Measurements from ENCODE around the gene FYN.

FYN gene

DNA sequence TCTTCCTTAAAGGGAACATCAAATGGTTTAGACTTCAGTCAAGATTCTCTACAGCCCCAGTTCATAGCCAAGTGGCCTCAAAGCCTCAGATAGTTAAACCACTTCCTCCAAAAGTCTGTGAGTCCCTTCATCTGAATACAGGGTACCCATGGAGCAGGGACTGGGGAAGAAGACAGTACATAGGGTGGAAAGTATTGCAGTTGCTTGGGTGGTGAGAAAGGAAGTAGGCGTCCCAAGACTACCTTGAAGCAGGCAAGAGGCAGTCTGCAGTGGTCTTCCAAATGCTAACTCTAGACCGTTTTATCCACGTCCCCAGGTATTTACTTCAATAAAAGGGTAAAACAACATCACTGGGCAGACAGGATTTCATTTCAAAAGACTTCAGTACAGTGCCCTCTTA is 2.0 kb downstream of the FYN start:
- peak; percentile 56 for DNase-seq (ENCODE audit: low read depth)
- TF ChIP-seq, protein P1, sequence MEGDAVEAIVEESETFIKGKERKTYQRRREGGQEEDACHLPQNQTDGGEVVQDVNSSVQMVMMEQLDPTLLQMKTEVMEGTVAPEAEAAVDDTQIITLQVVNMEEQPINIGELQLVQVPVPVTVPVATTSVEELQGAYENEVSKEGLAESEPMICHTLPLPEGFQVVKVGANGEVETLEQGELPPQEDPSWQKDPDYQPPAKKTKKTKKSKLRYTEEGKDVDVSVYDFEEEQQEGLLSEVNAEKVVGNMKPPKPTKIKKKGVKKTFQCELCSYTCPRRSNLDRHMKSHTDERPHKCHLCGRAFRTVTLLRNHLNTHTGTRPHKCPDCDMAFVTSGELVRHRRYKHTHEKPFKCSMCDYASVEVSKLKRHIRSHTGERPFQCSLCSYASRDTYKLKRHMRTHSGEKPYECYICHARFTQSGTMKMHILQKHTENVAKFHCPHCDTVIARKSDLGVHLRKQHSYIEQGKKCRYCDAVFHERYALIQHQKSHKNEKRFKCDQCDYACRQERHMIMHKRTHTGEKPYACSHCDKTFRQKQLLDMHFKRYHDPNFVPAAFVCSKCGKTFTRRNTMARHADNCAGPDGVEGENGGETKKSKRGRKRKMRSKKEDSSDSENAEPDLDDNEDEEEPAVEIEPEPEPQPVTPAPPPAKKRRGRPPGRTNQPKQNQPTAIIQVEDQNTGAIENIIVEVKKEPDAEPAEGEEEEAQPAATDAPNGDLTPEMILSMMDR (IDR thresholded peaks at IDR 0.05; ENCODE audit: insufficient read depth, low read depth, low read length, missing control alignments), result no peak
- peak overlapping the region; percentile 76 for H3K4me3 ChIP-seq (ENCODE audit: low read depth, low read length)

GRCh38 chr6:111870742-111871064 is 2.5 kb downstream of the FYN start:
- no peak for DNase-seq (ENCODE audit: low read depth)
- H3K4me3 ChIP-seq (ENCODE audit: low read depth, low read length), result peak overlapping the region; percentile 76
- TF ChIP-seq, protein P1 (IDR thresholded peaks at IDR 0.05; ENCODE audit: insufficient read depth, low read depth, low read length, missing control alignments), result no peak

DNA sequence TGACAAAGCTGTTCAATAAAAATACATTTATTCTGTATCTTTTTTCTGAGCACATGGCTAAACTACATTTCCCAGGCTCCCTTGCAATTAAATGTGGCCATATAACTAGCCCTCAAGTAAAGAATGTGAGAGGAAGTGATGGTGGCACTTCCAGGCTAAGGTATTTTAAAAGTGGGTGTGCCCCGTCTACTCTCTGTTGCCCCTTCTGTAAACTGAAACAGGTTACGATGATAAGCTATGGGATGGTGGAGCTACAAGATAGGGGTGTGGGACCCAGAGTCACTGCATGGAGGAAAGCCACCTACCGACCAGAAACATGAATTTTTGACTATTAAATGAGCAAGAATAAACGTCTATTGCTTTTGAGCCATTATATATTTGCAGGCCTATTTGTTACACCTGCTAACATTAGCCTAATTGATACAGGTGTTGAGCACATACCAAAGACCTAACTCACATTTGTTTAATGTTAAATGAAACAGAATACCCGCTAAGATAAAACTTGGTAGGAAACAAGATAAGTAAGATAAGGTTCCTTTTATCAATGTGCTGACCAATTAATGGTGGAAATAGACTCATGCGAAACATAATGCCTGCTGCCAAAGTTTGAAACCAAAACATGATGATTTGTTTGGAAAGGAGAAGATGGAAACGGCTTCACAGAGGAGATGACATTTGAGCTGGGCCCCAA is 3.1 kb downstream of the FYN start:
- TF ChIP-seq, protein P1 (IDR thresholded peaks at IDR 0.05; ENCODE audit: insufficient read depth, low read depth, low read length, missing control alignments), result no peak
- DNase-seq (ENCODE audit: low read depth), result peak; percentile 26
- peak overlapping the region; percentile 76 for H3K4me3 ChIP-seq (ENCODE audit: low read depth, low read length)

GRCh38 chr6:111866857-111867256 is 6.4 kb downstream of the FYN start:
- TF ChIP-seq, protein P1 (IDR thresholded peaks at IDR 0.05; ENCODE audit: insufficient read depth, low read depth, low read length, missing control alignments), result no peak
- no peak overlapping the region for H3K4me3 ChIP-seq (ENCODE audit: low read depth, low read length)
- no peak for DNase-seq (ENCODE audit: low read depth)

GRCh38 chr6:111865909-111866546 is 7.2 kb downstream of the FYN start:
- DNase-seq (ENCODE audit: low read depth), result no peak
- TF ChIP-seq, protein P1 (IDR thresholded peaks at IDR 0.05; ENCODE audit: insufficient read depth, low read depth, low read length, missing control alignments), result no peak
- H3K4me3 ChIP-seq (ENCODE audit: low read depth, low read length), result no peak overlapping the region

DNA sequence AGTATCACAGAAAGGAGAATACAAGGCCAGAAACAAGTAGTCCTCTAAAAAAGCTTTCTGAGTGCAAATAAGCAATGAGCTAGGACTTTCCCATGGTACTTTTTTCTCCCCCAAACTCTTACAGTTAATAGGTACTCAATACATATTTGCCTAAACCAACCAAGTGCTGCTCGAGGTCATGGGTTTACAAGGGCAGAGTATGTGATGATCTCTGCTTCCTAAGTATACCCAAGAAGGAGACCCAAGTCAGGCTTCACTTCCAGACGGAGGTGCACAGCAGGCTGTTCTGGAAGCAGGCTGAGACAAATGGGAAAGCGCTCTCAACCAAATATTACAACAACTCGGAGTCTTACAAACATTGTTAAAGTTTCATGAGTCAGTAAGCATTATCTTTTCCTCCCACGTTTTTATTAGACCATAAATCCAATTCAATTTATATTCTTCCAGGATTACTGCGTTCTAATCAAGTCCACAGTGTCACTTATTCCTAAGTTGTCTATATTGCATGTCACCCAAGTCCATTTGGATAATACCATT is 8.1 kb downstream of the FYN start:
- peak; percentile 29 for DNase-seq (ENCODE audit: low read depth)
- TF ChIP-seq, protein P1 (IDR thresholded peaks at IDR 0.05; ENCODE audit: insufficient read depth, low read depth, low read length, missing control alignments), result no peak
- no peak overlapping the region for H3K4me3 ChIP-seq (ENCODE audit: low read depth, low read length)
